Measurements from ENCODE around the gene TUBA4B.

Gene TUBA4B

DNA sequence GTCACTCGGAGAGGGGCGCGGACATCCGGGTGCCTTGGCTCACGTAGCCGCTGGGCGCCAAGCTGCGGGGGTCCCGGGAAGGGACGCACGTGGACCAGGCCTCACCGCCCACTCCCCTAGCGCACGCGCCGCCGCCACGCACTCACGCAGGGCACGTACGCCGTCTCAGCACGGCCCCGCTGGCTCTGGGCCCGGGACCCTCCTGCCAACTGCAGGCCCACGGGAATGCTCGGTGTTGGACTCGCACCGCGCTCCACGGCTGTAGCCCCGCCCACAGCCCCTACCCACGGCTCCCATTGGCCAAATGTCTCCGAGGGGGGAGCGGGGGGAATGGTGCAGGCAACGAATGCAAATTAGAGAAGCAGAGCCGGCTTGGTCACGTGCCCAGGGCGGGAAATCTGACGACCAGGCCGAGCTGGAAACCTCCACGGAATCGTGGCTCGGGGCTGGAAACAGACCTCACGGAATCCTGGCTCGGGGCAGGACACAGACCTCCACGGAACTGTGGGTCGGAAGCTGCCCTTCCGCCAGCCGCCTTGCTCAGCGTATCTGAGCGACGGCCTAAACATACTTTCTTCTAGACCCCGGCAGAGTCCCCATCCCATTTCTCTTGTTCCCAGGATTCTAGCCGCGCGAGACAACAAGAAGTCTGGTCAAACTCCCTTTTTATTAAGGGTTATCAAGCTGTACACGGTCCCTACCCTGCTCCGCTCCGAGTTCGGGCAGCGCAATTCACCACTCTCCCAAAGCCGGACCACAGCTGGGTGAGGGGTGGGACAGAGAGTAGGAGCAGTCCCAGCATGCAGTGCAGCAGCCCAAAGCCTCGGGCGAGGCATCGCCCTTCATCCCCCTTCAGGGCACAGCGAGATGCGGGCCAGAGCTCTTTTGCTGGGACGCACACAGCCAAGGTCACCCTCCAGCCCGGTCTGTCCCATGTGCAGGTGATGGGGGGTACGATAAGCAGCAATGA, 34.0 kb upstream of the TUBA4B start, which contains the start of gene ABCB6:
Gene ABCB6, minus strand, starts transcription at position 227 of the 970 bp plus-strand sequence. CDS start 285 bp downstream, outside the sequence.
- DNase-seq, result peak; percentile 91

DNA sequence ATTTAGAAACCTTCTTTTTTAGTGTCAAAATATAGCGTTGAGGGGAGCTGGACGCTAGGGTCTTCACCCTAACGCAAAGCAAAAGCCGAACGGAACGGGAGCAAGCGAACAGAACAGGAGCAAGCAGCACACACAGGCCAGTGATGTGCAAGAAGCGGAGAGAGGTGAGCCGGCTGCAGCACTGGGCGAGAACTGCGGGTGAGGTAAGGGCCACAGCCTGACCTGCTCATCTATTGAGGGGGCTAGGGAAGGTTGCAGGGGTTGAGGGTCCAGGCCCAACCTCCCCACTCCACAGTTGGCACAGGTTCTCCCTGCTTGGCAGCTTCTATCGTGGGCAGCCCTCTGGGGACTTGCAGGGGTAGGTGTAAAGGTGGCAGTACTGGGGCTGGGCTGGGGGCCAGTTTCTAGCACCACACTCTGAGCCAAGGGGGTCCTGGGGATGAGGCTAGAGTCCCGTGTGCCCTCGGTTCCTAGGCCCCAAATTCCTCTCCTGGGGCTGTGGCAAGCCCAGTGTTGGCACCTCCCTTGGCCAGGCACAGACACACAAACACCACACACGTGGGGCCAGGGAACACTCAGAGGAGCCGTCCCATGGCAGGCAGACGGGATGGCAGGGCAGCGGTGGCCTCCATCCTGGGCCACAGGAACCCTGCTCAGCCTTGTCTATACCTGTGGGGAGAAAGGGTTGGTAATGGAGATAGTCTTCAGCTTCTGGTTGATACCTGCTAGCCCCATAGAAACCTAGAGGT, 33.1 kb upstream of the TUBA4B start:
- DNase-seq, result no peak

DNA sequence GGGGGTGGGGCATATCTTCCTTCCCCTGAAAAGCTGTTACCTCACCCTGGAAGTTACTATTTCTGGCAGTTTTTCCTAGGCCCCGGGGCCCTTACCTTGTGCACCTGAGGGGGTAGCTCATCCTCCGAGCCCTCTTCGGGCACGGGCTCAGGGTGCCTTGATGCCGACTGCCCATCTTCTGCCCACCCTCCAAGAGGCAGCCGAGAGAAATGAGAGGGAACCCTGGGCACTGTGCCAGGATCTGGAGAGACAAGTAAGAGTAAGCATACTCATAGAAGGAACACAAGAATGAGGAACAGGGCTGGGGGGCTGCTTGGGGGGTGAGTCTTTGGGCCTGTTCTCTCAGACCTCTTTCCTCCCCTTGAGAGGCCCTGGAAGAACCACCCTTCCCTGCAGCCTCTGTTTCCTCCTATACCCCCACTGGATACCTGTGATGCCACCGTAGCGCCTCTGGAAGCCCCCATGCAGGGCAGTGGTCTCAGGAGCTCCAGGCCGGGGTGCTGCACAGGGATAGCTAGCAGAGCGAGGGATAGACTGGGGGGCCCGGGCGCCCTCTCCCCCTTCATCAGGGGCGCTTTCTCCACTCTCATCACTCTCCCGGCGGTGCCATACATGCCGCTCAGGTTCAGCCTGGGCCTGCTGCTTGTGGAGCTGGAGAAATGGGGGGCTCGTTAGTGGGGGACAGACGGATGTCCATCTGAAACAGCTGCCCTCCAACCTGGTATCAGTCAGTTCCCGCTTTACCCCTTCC, 32.2 kb upstream of the TUBA4B start:
- no peak for DNase-seq

DNA sequence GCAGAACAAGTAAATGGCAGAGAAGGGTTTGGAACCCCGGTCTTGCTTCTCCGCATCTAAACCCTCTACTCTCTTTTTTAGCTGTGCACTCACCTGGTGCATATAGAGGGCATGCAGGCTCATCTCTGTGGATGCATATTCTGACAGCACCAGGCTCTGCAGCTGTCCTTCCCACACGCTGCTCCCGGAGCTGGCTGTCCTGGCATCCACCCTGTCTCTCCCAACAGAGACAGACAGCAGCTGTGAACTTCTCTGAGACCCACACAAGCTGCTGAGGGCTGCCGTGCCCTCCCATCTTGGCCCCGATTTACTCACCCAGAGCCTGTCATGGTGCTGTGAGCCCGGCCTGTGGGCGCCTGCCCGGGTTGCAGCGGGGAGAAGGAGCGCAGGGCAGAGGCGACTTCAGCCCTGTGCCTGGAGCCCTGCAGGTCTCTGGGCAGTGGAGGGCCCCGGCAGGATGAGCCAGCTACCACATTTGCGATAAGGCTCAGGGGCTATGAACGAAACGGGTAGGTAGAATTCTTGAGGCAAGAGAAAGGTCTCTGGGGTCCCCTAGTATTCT, 31.0 kb upstream of the TUBA4B start:
- no peak for DNase-seq

DNA sequence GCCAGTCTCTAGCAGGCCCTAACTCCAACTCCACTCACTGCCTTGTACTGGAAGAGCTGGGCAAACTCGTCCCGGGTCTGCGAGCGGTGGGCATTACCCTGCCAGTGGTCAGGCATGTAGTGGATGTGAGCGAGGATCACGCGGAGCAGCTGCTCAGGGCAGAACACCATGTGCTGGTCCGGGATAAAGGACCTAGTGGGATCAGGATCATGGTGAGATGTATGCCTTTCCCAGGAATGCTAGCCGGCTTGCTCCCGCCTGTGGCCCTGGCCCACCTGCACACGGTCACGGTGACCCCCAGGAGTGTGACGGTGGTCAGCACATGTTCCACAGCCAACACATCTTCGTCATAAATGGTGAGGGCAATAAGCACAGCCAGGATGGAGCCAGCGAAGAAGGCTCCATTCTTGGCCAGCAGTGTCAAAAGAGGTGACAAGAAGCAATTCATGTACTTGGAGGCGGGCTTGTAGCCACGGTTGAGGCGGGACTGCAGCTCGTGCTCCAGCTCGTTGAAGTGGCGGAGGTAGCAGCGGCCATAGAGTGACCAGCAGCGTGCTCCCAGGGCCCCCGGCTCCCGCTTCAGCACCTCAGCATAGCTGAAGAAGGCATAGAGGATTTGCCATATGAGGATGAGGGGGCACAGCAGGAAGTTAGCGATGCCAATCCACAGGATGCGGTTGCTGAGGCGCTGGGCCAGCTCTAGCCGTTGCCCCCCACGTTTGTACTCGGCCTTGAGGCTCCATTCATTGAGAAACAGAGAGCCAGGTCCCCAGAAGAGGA, 29.0 kb upstream of the TUBA4B start:
- DNase-seq, result no peak

DNA sequence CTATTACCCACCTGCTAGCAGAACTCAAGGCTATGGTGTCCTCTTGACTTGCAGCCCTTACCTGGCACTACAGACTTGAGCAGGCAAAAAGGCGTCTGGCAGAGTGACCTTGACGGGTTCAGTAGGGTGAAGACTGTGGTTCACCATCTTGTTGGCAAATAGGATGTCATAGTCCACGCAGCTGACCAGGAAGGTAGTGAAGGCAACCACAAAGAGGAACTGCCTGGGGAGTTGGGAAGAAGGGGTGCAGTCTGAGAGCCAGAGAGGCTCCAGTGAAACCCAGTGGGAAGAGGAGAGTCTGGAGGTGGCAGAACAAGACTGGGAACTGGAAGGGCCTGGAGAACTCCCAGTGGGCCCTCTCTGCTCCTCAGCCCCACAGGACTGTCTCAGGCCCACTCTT, 27.7 kb upstream of the TUBA4B start:
- DNase-seq, result no peak

DNA sequence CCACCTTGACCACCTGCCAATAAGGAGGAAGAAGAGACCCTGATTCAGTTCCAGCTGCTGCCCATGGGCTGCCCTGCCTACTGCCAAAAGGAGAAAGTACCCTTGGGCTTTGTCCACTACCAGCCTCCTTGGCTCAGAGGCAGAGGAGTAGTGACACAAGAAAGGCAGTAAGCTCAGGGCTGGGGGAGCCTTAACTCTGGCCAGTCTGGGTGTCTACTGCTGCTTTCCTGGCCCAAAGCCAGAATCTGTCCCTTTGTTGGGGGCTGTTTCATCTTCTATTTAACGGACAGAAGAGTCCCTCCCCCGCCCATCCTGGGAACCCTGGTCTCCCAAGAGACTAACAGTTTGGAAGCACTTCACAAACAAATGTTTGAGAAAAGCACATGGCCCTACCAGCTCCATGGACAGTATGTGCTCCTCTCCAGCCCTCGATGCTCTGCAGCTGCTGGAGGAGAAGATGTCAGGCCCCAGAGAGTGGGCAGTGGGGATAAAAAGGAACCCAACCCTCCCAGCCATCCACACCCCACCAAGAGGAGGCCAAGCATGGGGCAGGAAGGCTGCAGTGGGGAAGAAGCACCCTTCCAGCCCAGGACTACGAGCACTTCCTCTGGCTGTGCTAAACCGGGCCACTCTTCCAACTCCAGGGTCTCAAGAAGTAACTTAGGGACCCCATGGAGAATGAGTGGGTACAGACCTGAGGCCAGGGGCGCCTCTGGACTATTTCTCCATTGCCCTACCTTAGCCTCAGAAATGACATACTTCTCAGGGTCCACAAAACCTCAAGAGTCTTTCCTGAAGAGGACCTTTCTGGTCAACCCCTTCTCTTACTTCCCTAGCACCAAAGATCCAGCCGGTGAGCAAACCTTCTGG, 24.8 kb upstream of the TUBA4B start:
- DNase-seq, result no peak

DNA sequence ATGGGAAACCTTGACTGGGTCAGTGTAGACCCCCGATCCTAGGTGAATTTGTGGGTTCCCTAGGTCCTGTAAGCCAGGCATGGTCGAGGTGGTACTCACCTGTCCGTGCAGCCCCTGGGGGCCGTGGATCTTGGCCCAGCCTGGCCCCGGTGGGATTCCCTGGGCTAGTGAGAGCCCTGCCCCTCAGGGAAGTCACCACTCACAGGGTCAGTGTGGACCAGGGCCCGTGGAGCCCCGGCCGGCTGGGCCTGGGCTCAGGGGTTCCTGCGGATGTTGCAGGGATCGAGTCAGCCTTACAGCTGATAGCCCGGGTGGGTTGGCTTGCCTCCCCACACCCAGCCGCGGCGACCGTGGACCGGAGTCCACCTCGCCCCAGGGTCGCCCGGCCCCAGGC, 24.1 kb upstream of the TUBA4B start:
- no peak for DNase-seq

DNA sequence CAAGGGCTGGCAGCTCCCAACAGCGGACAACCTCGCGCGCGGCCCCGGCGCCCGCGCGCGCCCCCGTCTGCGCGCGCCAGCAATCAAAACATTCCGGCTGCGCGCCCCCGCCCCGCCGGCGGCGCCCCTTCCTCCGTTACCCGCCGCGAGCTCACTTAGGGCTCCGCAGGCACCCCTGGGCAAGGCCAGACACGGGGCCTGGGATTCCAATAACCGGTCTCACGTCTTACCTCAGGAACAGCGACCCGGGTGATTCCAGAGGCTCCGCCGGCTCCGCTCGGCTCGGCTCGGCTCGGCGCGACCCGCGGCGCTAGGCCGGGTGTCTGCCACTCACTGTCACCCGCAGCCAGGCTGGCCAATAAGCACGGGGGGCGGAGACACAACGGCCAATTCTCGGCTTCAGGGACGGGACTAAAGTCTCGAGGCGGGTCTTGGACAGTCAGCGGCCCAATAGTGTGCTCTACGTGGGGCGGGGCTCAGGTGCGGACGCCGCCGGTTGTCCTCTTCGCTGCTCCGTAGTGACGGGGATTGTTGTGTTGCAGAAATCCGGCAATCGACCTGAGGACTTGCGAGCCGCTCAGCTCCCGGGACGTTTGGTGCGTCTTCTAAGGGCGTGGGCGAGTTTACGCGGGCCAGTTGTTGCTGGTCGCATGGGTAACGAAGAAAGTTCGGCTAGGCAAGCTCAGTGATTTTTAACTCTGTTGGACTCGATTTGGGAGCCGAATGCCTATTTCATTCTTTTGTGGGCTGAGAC, 23.6 kb upstream of the TUBA4B start, which contains the start of the genes ANKZF1 and ATG9A:
Gene ANKZF1, plus strand, starts transcription at position 502 of the 754 bp plus-strand sequence. CDS start 452 bp downstream, outside the sequence.
Gene ATG9A, minus strand, starts transcription at position 332 of the 754 bp plus-strand sequence. CDS start 1,612 bp downstream, outside the sequence.
- DNase-seq, result peak; percentile 95

DNA sequence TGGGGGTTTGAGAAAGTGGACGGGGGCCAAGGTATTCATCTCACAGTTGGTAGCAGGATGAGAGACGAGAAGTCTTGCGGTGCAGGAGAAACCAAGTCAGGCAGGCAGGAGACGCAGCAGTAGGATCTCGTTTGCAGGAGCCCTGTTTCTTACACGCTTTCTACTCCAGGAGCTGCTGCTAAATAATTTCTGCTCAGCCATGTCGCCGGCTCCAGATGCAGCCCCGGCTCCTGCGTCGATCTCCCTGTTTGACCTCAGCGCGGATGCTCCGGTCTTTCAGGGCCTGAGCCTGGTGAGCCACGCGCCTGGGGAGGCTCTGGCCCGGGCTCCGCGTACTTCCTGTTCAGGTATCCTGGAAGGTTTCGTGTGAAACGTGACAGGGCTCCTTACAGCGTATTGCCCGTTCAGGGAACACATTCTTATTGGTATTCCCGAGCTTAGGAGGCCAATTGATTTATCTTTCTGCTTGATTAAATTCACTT, 22.9 kb upstream of the TUBA4B start:
- no peak for DNase-seq

DNA sequence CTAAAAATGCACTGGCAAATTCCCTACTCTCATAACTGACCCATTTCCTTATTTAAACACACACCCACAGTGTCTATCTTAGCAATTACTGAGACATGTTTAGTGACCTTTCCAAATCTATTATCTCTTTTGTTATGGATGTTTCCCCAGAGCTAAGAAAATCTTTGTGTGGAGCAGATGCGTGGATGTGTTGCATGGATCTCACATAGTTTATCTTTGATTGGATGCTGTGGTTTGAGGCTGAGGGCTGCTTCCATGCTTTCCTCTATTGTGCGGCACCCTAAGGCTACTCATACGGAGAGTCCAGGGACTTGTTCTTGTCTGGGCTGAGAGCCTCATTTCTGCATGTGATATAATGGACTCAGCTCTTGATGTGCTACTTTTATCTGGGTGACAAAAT, 18.7 kb upstream of the TUBA4B start:
- DNase-seq, result no peak

DNA sequence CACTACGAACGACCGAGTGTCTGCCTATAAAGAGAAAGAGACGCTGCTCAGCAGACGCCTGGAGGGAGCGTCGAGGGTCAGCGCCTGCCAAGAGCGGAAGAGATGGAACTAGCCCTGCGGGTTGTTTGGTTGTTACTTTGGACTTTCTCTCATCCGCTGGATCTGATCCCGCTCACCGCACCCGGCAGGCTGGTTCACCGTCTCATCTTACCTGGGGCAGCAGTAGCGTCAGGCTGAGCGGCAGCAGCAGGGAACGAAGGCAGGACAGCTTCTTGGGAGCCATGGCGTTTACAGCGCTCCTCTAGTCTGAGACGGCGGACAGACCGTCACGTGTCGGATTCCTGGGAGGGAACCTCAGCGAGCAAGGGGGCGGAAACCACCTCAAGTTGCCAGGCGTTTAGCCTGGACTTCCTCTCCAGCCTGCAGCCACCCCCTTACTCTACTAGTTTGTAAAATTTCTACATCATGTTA, 9.7 kb upstream of the TUBA4B start:
- DNase-seq, result no peak

DNA sequence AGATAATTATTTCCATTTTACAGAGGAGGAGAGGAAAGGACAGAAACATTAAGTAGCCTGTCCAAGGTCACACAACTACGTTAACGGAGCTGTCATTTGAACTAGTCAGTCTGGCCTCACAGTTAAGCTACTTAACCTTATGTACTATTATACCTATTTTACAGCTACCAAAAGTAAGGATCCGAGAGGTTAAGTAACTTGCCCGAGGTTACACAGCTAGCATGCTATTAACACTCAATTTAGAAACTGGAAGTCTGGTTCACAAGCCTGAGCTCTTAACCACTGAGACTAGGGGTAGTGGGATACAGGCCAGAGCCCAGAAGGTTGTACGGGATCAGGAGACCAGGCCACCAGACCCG, 8.3 kb upstream of the TUBA4B start:
- DNase-seq, result no peak

DNA sequence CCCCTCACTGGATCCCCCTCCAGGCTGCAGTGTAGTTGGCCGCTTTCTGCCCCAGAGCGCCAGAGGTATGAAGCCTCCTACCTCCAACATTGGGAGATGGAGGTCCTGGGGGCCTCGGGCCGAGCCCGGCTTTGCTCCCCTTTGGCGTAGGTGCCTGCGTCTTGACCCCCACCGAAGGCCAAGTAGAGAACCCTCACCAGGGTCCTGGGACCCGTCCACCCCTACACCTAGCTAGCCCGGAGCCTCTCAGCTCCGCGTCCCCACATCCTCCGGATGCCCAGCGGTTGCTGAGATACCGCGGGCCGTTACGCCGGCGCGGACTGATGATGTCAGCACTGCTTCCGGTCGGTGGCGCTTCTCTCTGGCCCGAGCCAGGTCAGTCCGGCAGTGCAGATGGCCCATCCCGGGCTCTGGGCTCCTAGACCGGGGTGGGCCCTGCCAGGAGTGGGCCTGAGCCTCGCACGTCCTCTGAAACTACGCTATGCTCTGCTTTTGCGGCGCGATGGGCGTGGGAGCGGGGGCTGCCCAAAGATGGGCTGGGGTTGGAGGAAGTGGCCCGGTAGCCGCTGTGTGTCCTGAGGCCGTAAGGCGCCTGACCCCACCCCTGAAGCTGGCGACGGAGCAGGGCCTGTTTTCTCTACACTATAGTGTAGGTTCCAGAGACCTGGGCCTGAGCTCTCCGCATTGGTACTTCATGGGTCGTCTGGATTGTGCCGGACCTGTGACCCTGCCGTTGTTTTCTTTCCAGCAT, 7.7 kb upstream of the TUBA4B start, which contains the start of the genes GLB1L and STK16:
Gene GLB1L, minus strand, starts transcription at position 297 of the 751 bp plus-strand sequence. CDS start 1,871 bp downstream, outside the sequence.
Gene STK16, plus strand, starts transcription at position 332 of the 751 bp plus-strand sequence. CDS start 521 bp downstream, outside the sequence.
- DNase-seq, result peak; percentile 46

DNA sequence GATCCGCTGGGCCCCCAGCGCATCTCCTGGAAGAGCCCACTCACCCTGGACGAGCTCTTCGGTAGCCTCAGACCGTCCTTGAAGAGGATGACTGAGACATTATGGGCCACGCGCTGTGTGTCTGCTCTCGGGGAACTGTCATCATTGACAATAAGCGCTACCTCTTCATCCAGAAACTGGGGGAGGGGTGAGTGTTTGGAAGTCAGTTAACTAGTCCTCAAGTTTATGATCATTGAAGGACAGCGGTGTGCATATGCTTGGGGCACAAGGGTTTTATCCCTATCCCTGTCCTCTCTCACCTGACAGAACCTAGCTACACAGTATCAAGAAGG, 7.2 kb upstream of the TUBA4B start:
- no peak for DNase-seq

DNA sequence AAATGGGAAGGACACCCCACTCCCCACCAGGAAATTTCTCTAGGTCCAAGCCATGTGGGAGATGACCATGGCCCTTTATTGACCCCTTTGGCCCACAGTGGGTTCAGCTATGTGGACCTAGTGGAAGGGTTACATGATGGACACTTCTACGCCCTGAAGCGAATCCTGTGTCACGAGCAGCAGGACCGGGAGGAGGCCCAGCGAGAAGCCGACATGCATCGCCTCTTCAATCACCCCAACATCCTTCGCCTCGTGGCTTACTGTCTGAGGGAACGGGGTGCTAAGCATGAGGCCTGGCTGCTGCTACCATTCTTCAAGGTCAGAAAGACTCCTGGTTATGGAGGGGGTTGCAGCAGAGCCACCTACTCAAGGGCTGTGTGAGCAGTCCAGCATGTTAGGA, 6.5 kb upstream of the TUBA4B start:
- no peak for DNase-seq

DNA sequence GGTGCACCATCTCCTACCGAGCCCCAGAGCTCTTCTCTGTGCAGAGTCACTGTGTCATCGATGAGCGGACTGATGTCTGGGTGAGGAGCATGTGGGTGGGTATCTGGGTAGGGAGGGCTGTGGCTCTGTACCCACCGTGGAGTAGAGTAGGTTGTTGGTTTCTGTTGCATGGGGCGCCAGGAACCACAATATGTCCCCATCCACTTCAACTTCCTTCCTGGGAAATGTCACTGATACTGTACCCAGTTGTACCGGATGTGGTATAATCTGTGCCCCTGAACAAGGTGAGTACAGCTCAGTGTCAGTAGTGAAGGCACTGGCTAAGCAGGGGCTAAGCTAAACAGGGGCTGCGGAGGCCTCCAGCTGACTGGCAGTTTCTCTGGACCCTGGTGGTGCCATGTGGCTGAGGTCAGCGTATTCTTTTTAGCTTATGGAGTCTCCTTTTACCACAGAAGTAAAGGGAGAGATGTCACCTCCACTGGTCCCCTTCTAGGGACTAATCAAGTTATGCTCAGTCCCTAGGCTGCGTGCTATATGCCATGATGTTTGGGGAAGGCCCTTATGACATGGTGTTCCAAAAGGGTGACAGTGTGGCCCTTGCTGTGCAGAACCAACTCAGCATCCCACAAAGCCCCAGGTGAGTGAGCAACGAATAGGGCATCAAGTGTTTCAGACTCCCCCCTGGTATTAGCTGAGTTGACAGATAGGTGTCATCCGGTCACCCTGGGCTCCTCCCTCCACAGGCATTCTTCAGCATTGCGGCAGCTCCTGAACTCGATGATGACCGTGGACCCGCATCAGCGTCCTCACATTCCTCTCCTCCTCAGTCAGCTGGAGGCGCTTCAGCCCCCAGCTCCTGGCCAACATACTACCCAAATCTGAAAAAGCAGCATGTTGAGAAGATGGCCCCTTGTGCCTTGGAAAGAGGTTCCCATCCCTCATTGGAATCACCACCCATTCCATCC, 5.1 kb upstream of the TUBA4B start:
- no peak for DNase-seq

DNA sequence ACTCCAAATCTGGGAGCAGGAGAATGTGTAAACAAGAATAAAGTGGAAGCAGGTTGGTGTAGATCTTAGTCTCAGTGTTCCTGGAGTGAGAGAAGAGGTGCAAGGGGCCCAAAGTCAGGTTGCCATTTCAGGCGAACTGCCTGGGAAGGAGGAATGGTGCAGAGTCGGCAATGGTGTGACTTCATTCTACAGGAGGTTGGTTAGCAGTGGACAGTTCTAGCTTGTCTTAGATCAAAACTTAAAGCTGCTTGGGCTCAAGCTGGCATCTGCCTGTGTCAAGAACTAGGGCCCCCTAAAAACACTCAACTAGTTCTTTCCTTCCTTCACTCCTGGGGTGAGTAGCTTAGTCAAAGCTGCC, 4.2 kb upstream of the TUBA4B start:
- no peak for DNase-seq

Measured in NCI-H446 treated with DMSO at 0.1 percent for 48 hours (cell line).